ENCODE measurements around the gene CYP2W1. TPM values are rescaled to one million over a fixed set of nuclear protein-coding genes. Genes with fewer than 3 reads are reported as not detected.
A peak's percentile ranks its signal among the peaks of the same experiment; 100 is the strongest.
"Not testable (repeated sequence)": the region's sequence is repeated elsewhere in the genome, so short reads cannot be mapped to it uniquely, and the experiment has no call there.

The CYP2W1 gene
- total RNA-seq, 3 donors from 2014 or later: 0.47 to 2.3 (median 2.1) TPM

- intact Hi-C loops (cut with DNase I, micrococcal nuclease): no loop called here
- peak; percentile 59 for ATAC-seq
- Histone ChIP-seq H3K4me3 (no peak overlapping the region), H3K4me1 (ENCODE audit: low read depth) (no peaks in the 10 kb centered on the region), H3K36me3 (ENCODE audit: low read depth) (no peaks in the 10 kb centered on the region), H3K9me3 (no peaks in the 10 kb centered on the region)
- peak in 2 of 3 donors; percentile 26 to 53 for DNase-seq
- TF ChIP-seq CTCF (IDR thresholded peaks at IDR 0.05): no peak
Observed at GRCh38 chr7:936386-937054, 46.5 kb upstream of the CYP2W1 start.

GRCh38 chr7:937856-938484 is 45.0 kb upstream of the CYP2W1 start:
- Histone ChIP-seq H3K4me1 (ENCODE audit: low read depth) (no peaks in the 10 kb centered on the region), H3K4me3 (no peak overlapping the region), H3K36me3 (ENCODE audit: low read depth) (no peaks in the 10 kb centered on the region), H3K9me3 (no peaks in the 10 kb centered on the region)
- DNase-seq: peak in 2 of 3 donors; percentile 20 to 37
- TF ChIP-seq CTCF (IDR thresholded peaks at IDR 0.05): no peak
- no peak for ATAC-seq
- intact Hi-C loops (cut with DNase I, micrococcal nuclease): no loop called here

GRCh38 chr7:938546-939185 is 44.3 kb upstream of the CYP2W1 start:
- DNase-seq (peak in 2 of 3 donors; percentile 21 to 38), ATAC-seq (no peak)
- no peaks in the 10 kb centered on the region for H3K36me3 ChIP-seq (ENCODE audit: low read depth)
- no peak for TF ChIP-seq CTCF (IDR thresholded peaks at IDR 0.05)
- intact Hi-C loops (cut with DNase I, micrococcal nuclease): no loop called here
- no peaks in the 10 kb centered on the region for H3K4me1 ChIP-seq (ENCODE audit: low read depth)
- no peak overlapping the region for H3K4me3 ChIP-seq
- no peaks in the 10 kb centered on the region for H3K9me3 ChIP-seq

GRCh38 chr7:939843-940242 is 43.1 kb upstream of the CYP2W1 start:
- Histone ChIP-seq H3K9me3 (no peaks in the 10 kb centered on the region), H3K4me1 (ENCODE audit: low read depth) (no peaks in the 10 kb centered on the region), H3K4me3 (no peak overlapping the region), H3K36me3 (ENCODE audit: low read depth) (no peaks in the 10 kb centered on the region)
- ATAC-seq (no peak), DNase-seq (peak in 1 of 3 donors; percentile 8)
- TF ChIP-seq CTCF (IDR thresholded peaks at IDR 0.05): no peak
- intact Hi-C loops (cut with DNase I, micrococcal nuclease): no loop called here

- ATAC-seq (no peak), DNase-seq (no peak)
- Histone ChIP-seq H3K36me3 (ENCODE audit: low read depth) (no peaks in the 10 kb centered on the region), H3K4me3 (no peak overlapping the region), H3K4me1 (ENCODE audit: low read depth) (no peaks in the 10 kb centered on the region), H3K9me3 (no peaks in the 10 kb centered on the region)
- intact Hi-C loops (cut with DNase I, micrococcal nuclease): no loop called here
- no peak for TF ChIP-seq CTCF (IDR thresholded peaks at IDR 0.05)
Observed at GRCh38 chr7:940599-941408, 42.2 kb upstream of the CYP2W1 start.

- DNase-seq: peak in 2 of 3 donors; percentile 5 to 13
- intact Hi-C loops (cut with DNase I, micrococcal nuclease); H3K9me3 ChIP-seq; H3K36me3 ChIP-seq (ENCODE audit: low read depth); H3K4me3 ChIP-seq; ATAC-seq; H3K4me1 ChIP-seq (ENCODE audit: low read depth): not testable (repeated sequence)
Observed at GRCh38 chr7:943793-944192, 39.2 kb upstream of the CYP2W1 start.
